ENCODE data around the gene GLE1.
"Not testable (repeated sequence)": the region's sequence is repeated elsewhere in the genome, so short reads cannot be mapped to it uniquely, and the experiment has no call there.

GLE1 gene

GRCh38 chr9:128484686-128485413 is 19.7 kb upstream of the GLE1 start:
- no peak overlapping the region for H3K4me3 Mint-ChIP-seq
- no peaks in the 10 kb centered on the region for H3K27me3 Mint-ChIP-seq
- H3K36me3 Mint-ChIP-seq (ENCODE audit: low read depth), result peaks cover 87% of the 10 kb centered on the region
- intact Hi-C loops (cut with micrococcal nuclease), result no loop called here
- H3K4me1 Mint-ChIP-seq (ENCODE audit: low read depth), result no peaks in the 10 kb centered on the region
- peak overlapping the region; percentile 27 for H3K27ac Mint-ChIP-seq
- no peaks in the 10 kb centered on the region for H3K9me3 Mint-ChIP-seq

- H3K27me3 Mint-ChIP-seq, result no peaks in the 10 kb centered on the region
- H3K27ac Mint-ChIP-seq, result no peak overlapping the region
- no peaks in the 10 kb centered on the region for H3K4me1 Mint-ChIP-seq (ENCODE audit: low read depth)
- intact Hi-C loops (cut with micrococcal nuclease), result no loop called here
- no peaks in the 10 kb centered on the region for H3K9me3 Mint-ChIP-seq
- H3K4me3 Mint-ChIP-seq, result no peak overlapping the region
- peaks cover 93% of the 10 kb centered on the region for H3K36me3 Mint-ChIP-seq (ENCODE audit: low read depth)
Measured at GRCh38 chr9:128485414-128485855, 19.1 kb upstream of the GLE1 start.

- Mint-ChIP-seq H3K4me3 (no peak overlapping the region), H3K9me3 (no peaks in the 10 kb centered on the region), H3K27me3 (no peaks in the 10 kb centered on the region), H3K4me1 (ENCODE audit: low read depth) (no peaks in the 10 kb centered on the region), H3K27ac (no peak overlapping the region), H3K36me3 (ENCODE audit: low read depth) (peaks cover 92% of the 10 kb centered on the region)
- intact Hi-C loops (cut with micrococcal nuclease), result no loop called here
Measured at GRCh38 chr9:128486201-128486600, 18.3 kb upstream of the GLE1 start.

GRCh38 chr9:128493424-128493823 is 11.1 kb upstream of the GLE1 start:
- Mint-ChIP-seq H3K36me3 (ENCODE audit: low read depth) (peaks cover 71% of the 10 kb centered on the region), H3K27me3 (no peaks in the 10 kb centered on the region), H3K27ac (no peak overlapping the region), H3K4me1 (ENCODE audit: low read depth) (peaks cover 9% of the 10 kb centered on the region), H3K4me3 (no peak overlapping the region), H3K9me3 (no peaks in the 10 kb centered on the region)
- intact Hi-C loops (cut with micrococcal nuclease), result no loop called here

- no peak overlapping the region for H3K4me3 Mint-ChIP-seq
- no peaks in the 10 kb centered on the region for H3K9me3 Mint-ChIP-seq
- intact Hi-C loops (cut with micrococcal nuclease), result no loop called here
- peaks cover 9% of the 10 kb centered on the region for H3K4me1 Mint-ChIP-seq (ENCODE audit: low read depth)
- peaks cover 72% of the 10 kb centered on the region for H3K36me3 Mint-ChIP-seq (ENCODE audit: low read depth)
- no peaks in the 10 kb centered on the region for H3K27me3 Mint-ChIP-seq
- H3K27ac Mint-ChIP-seq, result no peak overlapping the region
Measured at GRCh38 chr9:128494108-128494745, 10.3 kb upstream of the GLE1 start.

- H3K4me1 Mint-ChIP-seq (ENCODE audit: low read depth), result peaks cover 9% of the 10 kb centered on the region
- intact Hi-C loops (cut with micrococcal nuclease), result no loop called here
- H3K36me3 Mint-ChIP-seq (ENCODE audit: low read depth), result peaks cover 74% of the 10 kb centered on the region
- H3K4me3 Mint-ChIP-seq, result no peak overlapping the region
- no peaks in the 10 kb centered on the region for H3K27me3 Mint-ChIP-seq
- H3K27ac Mint-ChIP-seq, result no peak overlapping the region
- H3K9me3 Mint-ChIP-seq, result no peaks in the 10 kb centered on the region
Measured at GRCh38 chr9:128494746-128495129, 9.8 kb upstream of the GLE1 start.

- Mint-ChIP-seq H3K9me3 (no peaks in the 10 kb centered on the region), H3K27ac (no peak overlapping the region), H3K4me3 (no peak overlapping the region), H3K36me3 (ENCODE audit: low read depth) (peaks cover 74% of the 10 kb centered on the region), H3K27me3 (no peaks in the 10 kb centered on the region), H3K4me1 (ENCODE audit: low read depth) (peaks cover 9% of the 10 kb centered on the region)
- intact Hi-C loops (cut with micrococcal nuclease), result no loop called here
Measured at GRCh38 chr9:128495296-128495695, 9.2 kb upstream of the GLE1 start.

- intact Hi-C loops (cut with micrococcal nuclease), result no loop called here
- no peak overlapping the region for H3K27ac Mint-ChIP-seq
Measured at GRCh38 chr9:128495804-128496417, 8.6 kb upstream of the GLE1 start.

GRCh38 chr9:128497824-128498610 is 6.5 kb upstream of the GLE1 start:
- H3K4me1 Mint-ChIP-seq (ENCODE audit: low read depth), result peaks cover 9% of the 10 kb centered on the region
- peaks cover 70% of the 10 kb centered on the region for H3K36me3 Mint-ChIP-seq (ENCODE audit: low read depth)

More at GRCh38 chr9:128495804-128496417, 8.6 kb upstream of the GLE1 start:
- Mint-ChIP-seq H3K27me3 (no peaks in the 10 kb centered on the region), H3K4me1 (ENCODE audit: low read depth) (peaks cover 9% of the 10 kb centered on the region), H3K9me3 (no peaks in the 10 kb centered on the region), H3K4me3 (no peak overlapping the region), H3K36me3 (ENCODE audit: low read depth) (peaks cover 75% of the 10 kb centered on the region)

GRCh38 chr9:128498911-128499310 is 5.6 kb upstream of the GLE1 start:
- H3K9me3 Mint-ChIP-seq, result no peaks in the 10 kb centered on the region
- no peak overlapping the region for H3K4me3 Mint-ChIP-seq
- intact Hi-C loops (cut with micrococcal nuclease), result no loop called here
- H3K4me1 Mint-ChIP-seq (ENCODE audit: low read depth), result peaks cover 15% of the 10 kb centered on the region
- peaks cover 68% of the 10 kb centered on the region for H3K36me3 Mint-ChIP-seq (ENCODE audit: low read depth)
- no peak overlapping the region for H3K27ac Mint-ChIP-seq
- H3K27me3 Mint-ChIP-seq, result no peaks in the 10 kb centered on the region

More at GRCh38 chr9:128497824-128498610, 6.5 kb upstream of the GLE1 start:
- Mint-ChIP-seq H3K27ac (no peak overlapping the region), H3K4me3 (no peak overlapping the region), H3K27me3 (no peaks in the 10 kb centered on the region), H3K9me3 (no peaks in the 10 kb centered on the region)
- intact Hi-C loops (cut with micrococcal nuclease), result no loop called here

- no peak overlapping the region for H3K4me3 Mint-ChIP-seq
- peaks cover 66% of the 10 kb centered on the region for H3K36me3 Mint-ChIP-seq (ENCODE audit: low read depth)
- intact Hi-C loops (cut with micrococcal nuclease), result no loop called here
- no peaks in the 10 kb centered on the region for H3K27me3 Mint-ChIP-seq
- no peaks in the 10 kb centered on the region for H3K9me3 Mint-ChIP-seq
- peaks cover 8% of the 10 kb centered on the region for H3K4me1 Mint-ChIP-seq (ENCODE audit: low read depth)
- H3K27ac Mint-ChIP-seq, result no peak overlapping the region
Measured at GRCh38 chr9:128499920-128500319, 4.6 kb upstream of the GLE1 start.

- H3K4me3 Mint-ChIP-seq; H3K27ac Mint-ChIP-seq; intact Hi-C loops (cut with micrococcal nuclease); H3K4me1 Mint-ChIP-seq (ENCODE audit: low read depth); H3K9me3 Mint-ChIP-seq; H3K27me3 Mint-ChIP-seq: not testable (repeated sequence)
- H3K36me3 Mint-ChIP-seq (ENCODE audit: low read depth), result peaks cover 46% of the 10 kb centered on the region
Measured at GRCh38 chr9:128503415-128503825, 1.1 kb upstream of the GLE1 start.

- intact Hi-C loops (cut with micrococcal nuclease), result loop anchor here (2.0 kb wide), 1 partner anchor 49 kb away; the partner anchor contains the start of gene SPTAN1
- Mint-ChIP-seq H3K36me3 (ENCODE audit: low read depth) (peaks cover 45% of the 10 kb centered on the region), H3K9me3 (no peaks in the 10 kb centered on the region), H3K4me1 (ENCODE audit: low read depth) (peaks cover 11% of the 10 kb centered on the region), H3K27ac (peak overlapping the region; percentile 93), H3K27me3 (no peaks in the 10 kb centered on the region), H3K4me3 (peak overlapping the region; percentile 44)
Measured at GRCh38 chr9:128503870-128504269, 649 bp upstream of the GLE1 start.

- Mint-ChIP-seq H3K27me3 (no peaks in the 10 kb centered on the region), H3K4me1 (ENCODE audit: low read depth) (peaks cover 14% of the 10 kb centered on the region), H3K9me3 (no peaks in the 10 kb centered on the region), H3K4me3 (peak overlapping the region; percentile 99), H3K36me3 (ENCODE audit: low read depth) (peaks cover 45% of the 10 kb centered on the region), H3K27ac (peak overlapping the region; percentile 93)
- intact Hi-C loops (cut with micrococcal nuclease), result loop anchor here (2.0 kb wide), 1 partner anchor 47 kb away; the partner anchor contains the start of gene SPTAN1
Measured at GRCh38 chr9:128505414-128505765, 871 bp downstream of the GLE1 start.
